Stimulated activated memory B cell treated with anti-CD40 and anti-IgM and Interleukin-4, amounts not matched to agents 10 μg/mL and 1 μg/mL and 100 μg/mL, for 72 hours (primary cell): ENCODE data around the gene MAD1L1.

Source experiments
- ATAC-seq: fragments of 150-1000 bp; cut with Tn5 transposase; 2 replicates; pipeline ENCODE4 v1.10.0; 2021
- H3K27ac Mint-ChIP-seq: one replicate; pipeline ENCODE4 v1.8.0; 2022; ENCODE audit warnings: mild to moderate bottlenecking, mixed read lengths
- H3K27me3 Mint-ChIP-seq: one replicate; pipeline ENCODE4 v1.8.0; 2022; ENCODE audit warnings: mixed read lengths
- H3K36me3 Mint-ChIP-seq: one replicate; pipeline ENCODE4 v1.8.0; 2022; ENCODE audit warnings: mixed read lengths
- H3K4me1 Mint-ChIP-seq: one replicate; pipeline ENCODE4 v1.8.0; 2022; ENCODE audit warnings: mixed read lengths
- H3K4me3 Mint-ChIP-seq: one replicate; pipeline ENCODE4 v1.8.0; 2022; ENCODE audit warnings: mild to moderate bottlenecking, moderate library complexity, mixed read lengths
- H3K9me3 Mint-ChIP-seq: one replicate; pipeline ENCODE4 v1.8.0; 2022; ENCODE audit warnings: mixed read lengths

MAD1L1 gene

DNA sequence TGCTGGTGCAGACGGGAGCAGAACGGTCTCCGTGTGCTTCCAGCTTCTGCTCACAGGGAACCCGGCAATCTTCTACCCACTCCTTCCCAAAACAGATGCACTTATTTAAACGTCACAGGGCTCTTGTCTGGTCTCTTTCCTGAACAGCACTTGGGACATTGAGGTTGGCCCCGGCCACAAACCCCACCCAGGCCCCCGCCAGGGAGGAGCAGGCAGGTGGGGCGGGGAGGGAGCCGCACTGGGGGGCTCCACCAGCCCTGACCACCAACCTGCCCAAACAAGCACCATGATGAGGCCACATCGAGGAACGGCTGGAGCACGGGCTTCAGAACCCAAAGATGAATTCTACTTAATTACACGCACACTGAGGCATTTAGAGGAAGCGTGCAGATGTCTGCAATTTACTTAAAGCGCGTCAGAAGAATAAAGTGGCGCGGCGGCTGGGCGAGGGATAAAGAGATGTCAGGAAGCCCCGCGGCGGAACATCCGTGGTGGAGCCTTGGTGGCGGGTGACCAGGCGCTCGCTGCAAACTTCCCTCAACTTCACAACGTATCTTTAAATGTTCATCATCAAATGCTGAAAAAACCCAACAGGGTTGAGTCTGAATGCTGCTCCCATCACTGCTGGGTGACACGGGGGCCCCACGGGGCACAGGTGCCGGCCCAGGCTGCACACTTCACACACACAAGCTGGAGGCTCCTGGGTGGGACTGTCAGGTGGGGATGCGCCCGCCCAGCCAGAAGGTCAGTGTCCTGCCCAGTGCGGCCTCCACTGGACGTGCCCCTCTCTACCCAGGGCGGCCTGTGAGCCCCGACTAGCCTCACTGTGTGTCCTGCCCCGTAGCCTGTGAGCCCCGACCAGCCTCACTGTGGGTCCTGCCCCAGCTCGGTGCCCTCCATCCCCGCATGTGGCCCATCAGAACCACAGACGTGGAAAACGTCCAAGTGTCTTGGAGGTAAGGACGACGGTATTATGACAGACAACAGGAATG is 279.2 kb downstream of the MAD1L1 start:
- Mint-ChIP-seq H3K36me3 (peaks cover 52% of the 10 kb centered on the region), H3K9me3 (peaks cover 2% of the 10 kb centered on the region), H3K27me3 (no peaks in the 10 kb centered on the region), H3K4me1 (peaks cover 10% of the 10 kb centered on the region), H3K4me3 (no peak overlapping the region), H3K27ac (no peak overlapping the region)
- no peak for ATAC-seq

DNA sequence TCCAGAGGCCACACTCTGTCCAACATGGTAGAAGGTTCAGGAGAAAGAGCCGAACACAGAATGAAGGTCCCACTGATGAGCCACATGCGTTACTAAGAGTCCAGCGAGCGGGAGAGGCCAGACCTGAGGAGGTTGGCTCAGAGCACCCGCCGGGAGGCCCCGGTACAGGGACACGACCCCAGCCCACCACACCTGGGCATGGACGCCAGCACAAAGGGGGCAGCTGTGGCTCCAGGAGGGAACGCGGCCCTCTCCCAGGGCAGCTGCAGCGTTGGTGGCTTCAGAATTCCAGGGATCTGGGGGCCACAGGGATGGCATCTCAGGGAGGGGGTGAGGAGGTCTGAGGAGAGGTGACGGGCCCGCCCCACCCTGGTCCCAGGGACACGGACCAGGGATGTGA is 280.0 kb downstream of the MAD1L1 start:
- H3K4me3 Mint-ChIP-seq = no peak overlapping the region
- H3K27ac Mint-ChIP-seq = no peak overlapping the region
- peaks cover 45% of the 10 kb centered on the region for H3K36me3 Mint-ChIP-seq
- H3K9me3 Mint-ChIP-seq = no peaks in the 10 kb centered on the region
- H3K27me3 Mint-ChIP-seq = no peaks in the 10 kb centered on the region
- peaks cover 10% of the 10 kb centered on the region for H3K4me1 Mint-ChIP-seq
- no peak for ATAC-seq

DNA sequence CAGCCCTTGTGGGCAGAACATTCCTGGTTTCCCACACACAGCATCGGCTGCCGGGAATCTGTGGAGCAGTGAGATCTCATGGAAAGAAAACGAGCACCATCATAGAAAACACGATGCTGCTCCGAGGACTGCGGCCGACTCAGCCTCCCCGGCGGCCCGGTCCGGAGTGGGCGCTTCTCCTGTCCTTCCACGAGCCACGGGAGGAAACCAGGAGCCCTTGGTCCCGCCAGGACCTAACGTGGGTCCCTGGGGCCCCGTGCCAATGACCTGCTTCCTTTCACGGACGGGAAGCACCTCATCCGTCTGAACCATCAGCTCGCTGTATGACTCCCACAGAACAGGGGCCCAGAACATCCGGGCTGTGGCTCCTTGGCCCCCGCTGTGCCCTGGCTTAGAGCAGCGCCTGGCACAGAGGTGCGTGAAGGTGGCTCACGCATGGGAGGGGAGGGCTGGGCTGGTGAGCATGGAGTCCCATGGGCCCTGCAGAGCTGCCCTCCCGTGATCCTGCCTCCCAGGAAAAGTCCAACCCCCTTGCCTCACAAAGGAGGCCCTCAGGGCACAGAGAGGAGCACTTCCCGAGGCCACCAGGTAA is 280.5 kb downstream of the MAD1L1 start:
- Mint-ChIP-seq H3K4me3 (no peak overlapping the region), H3K36me3 (peaks cover 40% of the 10 kb centered on the region), H3K4me1 (peaks cover 10% of the 10 kb centered on the region), H3K27me3 (no peaks in the 10 kb centered on the region), H3K9me3 (no peaks in the 10 kb centered on the region), H3K27ac (no peak overlapping the region)
- ATAC-seq = no peak

DNA sequence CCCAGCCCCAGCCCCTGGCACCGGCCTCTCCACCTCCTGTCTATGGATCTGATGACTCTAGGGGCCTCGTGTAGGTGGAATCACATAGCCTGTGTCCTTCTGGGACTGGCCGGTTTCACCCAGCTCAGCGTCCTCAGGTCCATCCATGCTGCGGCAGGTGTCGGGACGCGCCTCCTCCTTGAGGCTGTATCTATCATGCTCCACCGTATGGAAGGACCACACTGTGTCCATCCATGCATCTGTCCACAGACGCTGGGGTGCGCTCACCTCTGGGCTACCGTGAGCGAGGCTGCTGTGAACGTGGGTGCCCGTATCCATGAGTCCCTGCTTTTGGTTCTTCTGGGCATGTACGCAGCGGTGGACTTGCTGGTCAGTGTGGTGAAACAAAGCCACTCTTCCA is 281.1 kb downstream of the MAD1L1 start:
- Mint-ChIP-seq H3K4me1 (peaks cover 10% of the 10 kb centered on the region), H3K4me3 (no peak overlapping the region), H3K36me3 (peaks cover 33% of the 10 kb centered on the region), H3K27ac (no peak overlapping the region), H3K9me3 (no peaks in the 10 kb centered on the region), H3K27me3 (no peaks in the 10 kb centered on the region)
- no peak for ATAC-seq

DNA sequence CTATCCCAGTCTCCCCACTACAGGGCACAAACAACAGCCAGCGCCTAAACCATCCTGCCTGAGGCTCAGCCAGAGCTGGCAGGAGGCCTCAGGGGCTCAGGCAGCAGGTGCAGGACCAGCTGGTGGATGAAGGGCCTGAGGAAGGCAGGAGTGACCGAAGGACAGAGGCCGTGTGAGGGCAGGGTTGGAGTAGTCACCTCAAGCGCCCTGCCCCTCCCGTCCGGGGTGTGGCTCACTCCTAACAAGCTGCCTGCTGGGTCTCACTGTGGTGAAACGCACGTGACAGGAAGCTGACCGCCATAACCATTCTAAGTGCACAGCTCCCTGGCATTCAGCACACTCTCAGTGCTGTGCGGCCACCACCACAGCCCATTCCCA is 281.6 kb downstream of the MAD1L1 start:
- H3K27me3 Mint-ChIP-seq = no peaks in the 10 kb centered on the region
- no peak for ATAC-seq
- no peak overlapping the region for H3K27ac Mint-ChIP-seq
- peaks cover 28% of the 10 kb centered on the region for H3K36me3 Mint-ChIP-seq
- H3K4me3 Mint-ChIP-seq = no peak overlapping the region
- H3K4me1 Mint-ChIP-seq = peaks cover 10% of the 10 kb centered on the region
- H3K9me3 Mint-ChIP-seq = no peaks in the 10 kb centered on the region

DNA sequence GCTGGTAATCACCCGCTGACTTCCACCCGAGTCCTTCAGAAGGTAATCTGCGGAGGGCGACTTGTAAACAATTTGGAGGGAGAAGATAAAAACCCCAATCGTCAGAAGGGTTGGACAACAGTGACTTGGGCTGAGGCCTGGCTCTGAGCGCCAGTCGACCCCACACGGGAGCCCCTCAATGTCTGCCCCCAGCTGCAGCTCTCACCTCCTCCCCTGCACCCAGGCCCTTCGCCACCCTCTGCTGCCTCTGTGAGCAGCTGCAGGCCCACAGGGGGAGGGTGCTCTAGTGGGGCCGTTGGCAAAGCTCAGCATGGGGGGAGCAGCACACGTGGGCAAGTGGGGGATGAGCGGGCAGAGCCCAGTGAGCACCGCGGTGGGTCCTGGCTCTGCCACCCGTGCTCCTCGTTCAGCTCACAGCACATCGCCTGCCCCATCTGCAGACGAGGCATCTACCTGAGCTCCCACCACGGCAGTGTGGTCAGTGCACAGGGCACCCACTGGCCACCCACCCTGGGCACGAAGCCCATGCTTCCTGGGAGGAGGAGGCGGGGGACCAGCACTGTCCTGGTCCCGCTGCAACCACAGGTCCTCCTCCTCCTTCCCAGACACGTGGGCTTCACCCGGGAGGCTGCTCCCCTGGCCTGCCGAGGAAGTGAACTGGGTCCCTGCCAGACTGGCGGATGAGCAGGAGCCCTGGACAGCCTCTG is 282.1 kb downstream of the MAD1L1 start:
- Mint-ChIP-seq H3K36me3 (peaks cover 27% of the 10 kb centered on the region), H3K27ac (no peak overlapping the region), H3K4me1 (peaks cover 10% of the 10 kb centered on the region), H3K27me3 (no peaks in the 10 kb centered on the region), H3K9me3 (no peaks in the 10 kb centered on the region), H3K4me3 (no peak overlapping the region)
- no peak for ATAC-seq

DNA sequence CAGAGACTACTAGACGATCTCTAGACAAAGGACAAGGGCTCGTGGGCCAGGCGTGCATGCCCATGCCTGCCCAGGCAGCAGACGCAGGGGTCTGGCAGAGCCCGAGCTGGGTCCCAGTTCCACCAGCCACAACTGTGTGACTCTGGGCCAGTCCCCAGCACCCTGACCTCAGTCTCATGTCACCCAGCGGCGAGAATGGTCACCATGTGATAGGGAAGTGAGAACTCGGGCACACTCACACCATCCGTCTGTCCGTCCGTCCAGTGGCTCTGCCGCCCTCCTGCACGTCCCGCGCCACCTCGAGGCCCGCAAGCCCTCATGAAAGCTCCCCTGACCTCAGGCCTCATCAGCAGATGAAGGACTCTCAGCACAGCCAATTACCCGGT is 282.7 kb downstream of the MAD1L1 start:
- Mint-ChIP-seq H3K27ac (no peak overlapping the region), H3K4me3 (no peak overlapping the region), H3K36me3 (peaks cover 27% of the 10 kb centered on the region), H3K4me1 (peaks cover 10% of the 10 kb centered on the region), H3K27me3 (no peaks in the 10 kb centered on the region), H3K9me3 (no peaks in the 10 kb centered on the region)
- ATAC-seq = no peak

DNA sequence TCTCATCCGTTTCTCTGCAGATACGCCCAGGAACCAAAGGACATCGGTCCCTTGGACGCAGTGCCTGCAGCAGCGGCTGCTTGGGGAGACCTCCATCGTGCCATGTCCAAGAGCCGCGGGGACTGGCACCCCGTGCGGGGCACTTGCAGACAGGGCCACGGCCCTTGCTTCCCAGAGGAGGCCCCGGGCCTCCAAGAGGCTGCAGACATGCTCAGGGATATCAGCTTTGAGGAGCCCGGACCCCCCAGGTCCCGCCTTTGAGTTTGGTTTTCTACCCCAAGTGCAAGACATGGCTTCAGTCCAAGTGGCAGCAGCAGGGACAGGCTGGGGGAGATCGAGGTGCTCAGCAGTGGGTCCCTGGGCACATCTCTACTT is 283.1 kb downstream of the MAD1L1 start:
- ATAC-seq = no peak
- H3K9me3 Mint-ChIP-seq = no peaks in the 10 kb centered on the region
- peak overlapping the region; percentile 37 for H3K27ac Mint-ChIP-seq
- H3K27me3 Mint-ChIP-seq = no peaks in the 10 kb centered on the region
- peaks cover 10% of the 10 kb centered on the region for H3K4me1 Mint-ChIP-seq
- H3K36me3 Mint-ChIP-seq = peaks cover 27% of the 10 kb centered on the region
- H3K4me3 Mint-ChIP-seq = no peak overlapping the region

DNA sequence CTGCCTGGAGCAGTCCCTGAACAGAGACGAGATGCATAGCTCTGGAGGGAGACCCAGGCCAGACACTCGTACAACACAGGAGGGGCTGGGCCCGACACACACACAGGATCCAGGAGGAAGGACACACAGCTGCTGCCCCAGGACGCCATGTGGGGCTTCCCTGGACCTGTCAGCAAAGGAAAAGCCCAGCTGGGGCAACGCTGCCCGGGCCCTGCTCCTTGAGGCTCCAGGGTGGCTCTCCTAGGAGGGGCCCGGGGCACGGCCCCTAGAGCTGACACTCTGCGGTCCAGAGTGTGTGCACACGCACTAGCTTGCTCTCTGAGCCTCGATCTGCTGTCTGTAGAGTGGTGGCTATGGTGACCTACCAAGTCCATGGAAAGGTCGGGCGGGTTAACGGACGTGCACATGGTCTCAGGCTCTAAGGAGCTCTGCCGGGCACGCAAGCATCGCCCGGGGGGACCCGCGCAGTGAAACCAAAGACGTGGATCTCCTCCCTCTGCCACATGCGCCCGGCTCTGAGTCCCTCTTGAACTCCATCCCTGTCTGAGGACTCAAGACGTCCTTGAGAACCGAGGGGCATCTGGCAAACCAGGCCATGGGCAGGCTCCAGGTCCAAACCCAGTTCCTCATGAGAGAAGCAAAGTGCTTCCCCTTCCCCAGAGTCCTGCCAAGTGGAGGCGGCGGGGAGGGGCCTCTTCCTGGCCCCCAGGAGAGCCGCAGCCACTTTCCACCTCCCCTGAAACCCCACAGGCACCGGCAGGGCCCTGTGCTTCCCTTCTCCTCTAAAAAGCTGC is 283.7 kb downstream of the MAD1L1 start:
- H3K4me1 Mint-ChIP-seq = peaks cover 10% of the 10 kb centered on the region
- H3K9me3 Mint-ChIP-seq = no peaks in the 10 kb centered on the region
- H3K27ac Mint-ChIP-seq = peak overlapping the region; percentile 37
- no peak overlapping the region for H3K4me3 Mint-ChIP-seq
- H3K27me3 Mint-ChIP-seq = no peaks in the 10 kb centered on the region
- no peak for ATAC-seq
- H3K36me3 Mint-ChIP-seq = peaks cover 25% of the 10 kb centered on the region

DNA sequence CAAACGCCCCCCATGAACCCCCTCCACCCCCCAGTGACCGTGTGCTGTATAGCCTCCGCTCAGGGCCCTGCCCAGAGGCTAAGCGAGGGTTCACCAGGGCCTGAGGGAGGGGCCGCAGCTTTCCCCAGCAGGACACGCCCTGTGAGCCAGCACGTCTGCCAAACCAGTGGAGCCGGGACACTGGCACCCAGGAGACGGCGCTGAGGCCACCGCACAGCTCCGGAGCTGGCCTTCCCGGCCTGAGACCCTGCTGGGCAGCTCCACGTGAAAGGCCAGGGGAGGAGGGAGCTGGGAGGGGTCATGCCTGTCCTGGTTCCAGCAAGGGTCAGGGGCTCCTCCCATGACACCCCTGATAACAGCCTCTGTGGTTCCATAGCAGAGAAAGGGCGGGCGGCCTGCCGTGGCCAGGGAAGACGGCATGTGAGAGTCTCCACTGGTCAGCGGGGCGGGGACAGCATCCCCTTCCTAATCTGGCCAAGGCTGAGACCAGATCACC is 284.4 kb downstream of the MAD1L1 start:
- Mint-ChIP-seq H3K27me3 (no peaks in the 10 kb centered on the region), H3K4me1 (peaks cover 10% of the 10 kb centered on the region), H3K27ac (no peak overlapping the region)

DNA sequence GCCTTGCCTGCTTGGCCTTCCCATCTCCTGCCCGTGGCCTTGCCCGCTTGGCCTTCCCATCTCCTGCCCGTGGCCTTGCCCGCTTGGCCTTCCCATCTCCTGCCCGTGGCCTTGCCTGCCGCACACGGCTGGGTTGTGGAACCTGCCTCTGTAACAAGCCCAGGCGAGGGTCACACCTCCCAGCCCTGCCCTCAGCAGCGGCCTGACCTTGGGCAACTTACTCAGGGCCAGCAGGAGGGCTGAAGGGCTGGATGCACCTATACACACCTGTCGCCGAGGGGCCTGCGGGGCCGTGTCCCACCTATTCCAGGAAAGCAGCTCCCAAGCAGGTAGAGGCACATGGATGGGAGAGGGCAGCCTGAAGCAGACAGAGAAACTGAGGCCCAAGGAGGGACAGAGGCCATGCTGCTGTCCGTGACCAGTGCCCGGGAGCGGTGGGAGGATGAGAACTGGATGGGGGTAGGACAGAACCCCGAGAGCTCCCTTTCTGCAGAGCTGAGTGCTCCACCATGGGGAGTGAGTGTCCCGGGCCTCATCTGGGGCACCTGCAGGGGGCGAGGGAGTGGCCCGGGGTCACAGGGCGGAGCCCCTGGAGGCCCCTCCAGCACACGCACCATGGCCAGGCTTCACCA is 285.0 kb downstream of the MAD1L1 start:
- Mint-ChIP-seq H3K27me3 (no peaks in the 10 kb centered on the region), H3K4me3 (no peak overlapping the region), H3K4me1 (peaks cover 10% of the 10 kb centered on the region), H3K36me3 (peaks cover 21% of the 10 kb centered on the region), H3K27ac (no peak overlapping the region), H3K9me3 (no peaks in the 10 kb centered on the region)
- ATAC-seq = no peak

More for the DNA sequence above, 284.4 kb downstream of the MAD1L1 start:
- no peaks in the 10 kb centered on the region for H3K9me3 Mint-ChIP-seq
- H3K4me3 Mint-ChIP-seq = no peak overlapping the region
- H3K36me3 Mint-ChIP-seq = peaks cover 22% of the 10 kb centered on the region
- ATAC-seq = no peak

DNA sequence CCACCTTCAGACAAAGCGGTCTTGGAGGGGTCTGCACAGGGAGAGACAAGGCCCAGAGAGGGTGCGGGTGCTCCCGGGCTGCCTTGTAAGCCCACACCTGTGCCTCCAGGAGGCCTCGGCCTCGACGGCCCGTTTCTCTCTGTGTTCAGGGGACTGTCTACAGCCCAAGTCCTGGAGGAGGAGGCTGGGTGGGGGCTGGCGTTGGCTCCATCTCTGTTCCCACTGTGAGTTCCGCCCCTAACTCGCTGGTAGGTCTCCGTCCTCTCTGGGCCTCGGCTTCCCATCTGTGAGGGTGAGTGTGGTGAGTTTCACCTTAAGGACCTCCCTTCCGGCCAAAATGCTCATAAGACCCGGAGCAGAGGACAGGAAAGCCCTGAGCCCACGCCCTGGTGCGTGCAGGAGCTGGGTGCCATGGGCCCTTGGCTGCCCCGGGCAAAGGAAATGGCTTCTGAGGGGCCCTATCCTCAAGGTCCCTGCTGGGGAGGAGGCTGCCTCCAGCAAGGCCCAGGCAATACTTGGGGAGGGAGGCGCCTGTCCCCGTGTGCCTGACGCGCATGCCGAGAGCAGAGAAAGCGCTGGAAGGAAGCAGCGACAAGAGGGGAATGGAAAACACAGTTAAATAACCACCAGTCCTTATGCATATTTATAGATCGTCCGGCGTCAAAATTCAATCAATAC is 285.8 kb downstream of the MAD1L1 start:
- Mint-ChIP-seq H3K4me3 (no peak overlapping the region), H3K9me3 (no peaks in the 10 kb centered on the region), H3K36me3 (peaks cover 13% of the 10 kb centered on the region), H3K27me3 (no peaks in the 10 kb centered on the region), H3K4me1 (peaks cover 14% of the 10 kb centered on the region), H3K27ac (no peak overlapping the region)
- no peak for ATAC-seq

DNA sequence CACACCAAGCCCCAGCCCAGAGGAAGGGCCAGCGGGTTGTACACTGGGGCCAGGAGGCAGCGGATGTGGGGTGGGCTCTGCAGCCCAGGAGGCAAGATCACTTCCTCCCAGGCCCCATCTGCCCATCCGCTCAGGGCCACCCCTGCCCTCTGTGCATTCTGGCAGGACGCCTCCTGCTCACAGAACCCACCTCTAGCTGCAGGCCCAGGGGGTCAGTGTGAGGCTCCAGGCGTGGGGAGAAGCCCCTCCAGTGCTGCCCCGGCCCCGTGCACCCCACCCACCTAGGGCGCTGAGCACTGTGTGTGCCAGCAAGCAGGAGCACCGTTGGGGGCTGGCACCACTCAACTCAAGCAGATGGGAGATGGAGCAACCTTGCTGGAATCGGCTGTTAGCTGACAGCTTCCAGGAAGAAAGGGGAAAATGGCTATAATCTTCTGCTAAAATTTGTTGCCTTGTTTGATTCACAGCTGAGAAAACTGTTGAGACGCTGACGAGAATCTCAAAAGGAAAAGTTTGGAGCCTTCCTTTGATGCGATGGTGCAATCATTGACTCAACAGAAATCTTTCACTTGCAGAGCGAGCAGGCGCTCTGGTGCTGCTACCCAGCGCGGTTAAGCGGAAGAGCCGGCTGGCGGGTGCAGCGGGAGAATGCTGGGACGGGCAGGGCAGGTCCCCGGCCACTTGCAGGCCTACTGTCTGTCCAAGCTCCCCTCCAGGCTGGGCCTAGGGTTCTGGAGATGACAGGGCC is 286.5 kb downstream of the MAD1L1 start:
- Mint-ChIP-seq H3K4me3 (no peak overlapping the region), H3K27me3 (no peaks in the 10 kb centered on the region), H3K4me1 (peaks cover 10% of the 10 kb centered on the region), H3K36me3 (peaks cover 6% of the 10 kb centered on the region), H3K27ac (peak overlapping the region; percentile 10), H3K9me3 (no peaks in the 10 kb centered on the region)
- ATAC-seq = no peak
